Naive B cell (primary cell): Measurements from ENCODE around the gene C1orf174. TPM values are rescaled to one million over a fixed set of nuclear protein-coding genes. Genes with fewer than 3 reads are reported as not detected.

Experiments
- ATAC-seq, 2 donors: fragments of 150-1000 bp; cut with Tn5 transposase; 2 replicates each; pipeline ENCODE4 v1.10.0; 2021; ENCODE audit warnings: low read depth in 2 of 2, mild to moderate bottlenecking in 2 of 2, moderate library complexity in 2 of 2
- DNase-seq: peaks from one replicate; pipeline ENCODE4 v3.0.0; 2022
- H3K27ac Mint-ChIP-seq, 6 donors: one replicate each; pipeline ENCODE4 v1.8.0; 2020 to 2022; ENCODE audit warnings: mild to moderate bottlenecking in 6 of 6, mixed read lengths in 6 of 6, moderate library complexity in 5 of 6, inconsistent platforms in 2 of 6
- H3K27me3 Mint-ChIP-seq, 3 donors: one replicate each; pipeline ENCODE4 v1.8.0; 2021 to 2022; ENCODE audit warnings: mixed read lengths in 3 of 3, mild to moderate bottlenecking in 1 of 3
- H3K36me3 Mint-ChIP-seq, 2 donors: one replicate each; pipeline ENCODE4 v1.8.0; 2020 to 2022; ENCODE audit warnings: mixed read lengths in 2 of 2, inconsistent platforms in 1 of 2, mild to moderate bottlenecking in 1 of 2
- H3K4me1 Mint-ChIP-seq, 3 donors: one replicate each; pipeline ENCODE4 v1.8.0; 2020 to 2022; ENCODE audit warnings: mixed read lengths in 3 of 3, inconsistent platforms in 1 of 3, mild to moderate bottlenecking in 1 of 3, moderate library complexity in 1 of 3
- H3K4me3 Mint-ChIP-seq, 8 donors: one replicate each; pipeline ENCODE4 v1.8.0; 2020 to 2022; ENCODE audit warnings: mild to moderate bottlenecking in 8 of 8, mixed read lengths in 8 of 8, moderate library complexity in 8 of 8, inconsistent platforms in 2 of 8
- H3K9me3 Mint-ChIP-seq, 7 donors: one replicate each; pipeline ENCODE4 v1.8.0; 2020 to 2022; ENCODE audit warnings: mixed read lengths in 7 of 7, mild to moderate bottlenecking in 5 of 7, inconsistent platforms in 2 of 7, moderate library complexity in 1 of 7
- polyA plus RNA-seq, 6 donors: library from polyadenylated mRNA; unstranded; fragments of 300-500 nt; fragmentation: Illumina TruSeq; gene quantifications; one replicate each; pipeline ENCODE4 v1.2.3, GENCODE V29; 2021; ENCODE audit warnings: low read depth in 6 of 6

C1orf174 gene
- polyA plus RNA-seq, 6 donors from 2014 or later: 13.6 to 27.9 (median 21.9) TPM

GRCh38 chr1:3893190-3893589 lies 6.9 kb downstream of the C1orf174 start:
- no peaks in the 10 kb centered on the region for H3K27me3 Mint-ChIP-seq

GRCh38 chr1:3892748-3893147 lies 7.3 kb downstream of the C1orf174 start:
- DNase-seq: no peak
- no peaks in the 10 kb centered on the region for H3K27me3 Mint-ChIP-seq
- peaks cover 8 to 17% of the 10 kb centered on the region in 2 donors for H3K36me3 Mint-ChIP-seq
- H3K4me1 Mint-ChIP-seq: peaks cover 17 to 35% (median 31%) of the 10 kb centered on the region in 3 donors
- ATAC-seq: peak; percentile 30 to 47
- peak overlapping the region; percentile 47 to 80 (median 70) for H3K27ac Mint-ChIP-seq
- H3K9me3 Mint-ChIP-seq: peaks cover 3 to 9% (median 7%) of the 10 kb centered on the region in 7 donors
- peak overlapping the region in 4 of 8 donors; percentile 24 to 46 (median 42) for H3K4me3 Mint-ChIP-seq

More at GRCh38 chr1:3893190-3893589, 6.9 kb downstream of the C1orf174 start:
- DNase-seq (no peak), ATAC-seq (peak; percentile 58 to 59)
- H3K36me3 Mint-ChIP-seq: peaks cover 8 to 17% of the 10 kb centered on the region in 2 donors
- peaks cover 3 to 13% (median 11%) of the 10 kb centered on the region in 7 donors for H3K9me3 Mint-ChIP-seq
- H3K4me3 Mint-ChIP-seq: peak overlapping the region in 3 of 8 donors; percentile 24 to 46 (median 40)
- peak overlapping the region in 3 of 6 donors; percentile 50 to 70 (median 70) for H3K27ac Mint-ChIP-seq
- peaks cover 17 to 39% (median 31%) of the 10 kb centered on the region in 3 donors for H3K4me1 Mint-ChIP-seq

- H3K9me3 Mint-ChIP-seq: no peaks in the 10 kb centered on the region
- H3K36me3 Mint-ChIP-seq: peaks cover 4 to 9% of the 10 kb centered on the region in 2 donors
- H3K27me3 Mint-ChIP-seq: no peaks in the 10 kb centered on the region
- peaks cover 12 to 27% (median 22%) of the 10 kb centered on the region in 3 donors for H3K4me1 Mint-ChIP-seq
- DNase-seq (no peak), ATAC-seq (no peak)
- no peak overlapping the region for H3K4me3 Mint-ChIP-seq
- H3K27ac Mint-ChIP-seq: peak overlapping the region in 1 of 6 donors; percentile 19
Measured at GRCh38 chr1:3891329-3891865, 8.7 kb downstream of the C1orf174 start.

GRCh38 chr1:3890389-3891328 lies 9.4 kb downstream of the C1orf174 start:
- Mint-ChIP-seq H3K9me3 (no peaks in the 10 kb centered on the region), H3K27ac (peak overlapping the region in 2 of 6 donors; percentile 35 to 65), H3K36me3 (peaks cover 6 to 8% of the 10 kb centered on the region in 2 donors), H3K27me3 (no peaks in the 10 kb centered on the region), H3K4me1 (peaks cover 9 to 22% (median 15%) of the 10 kb centered on the region in 3 donors), H3K4me3 (no peak overlapping the region)
- ATAC-seq (peak; percentile 16 to 32), DNase-seq (no peak)

- ATAC-seq (no peak), DNase-seq (no peak)
- peaks cover 7 to 12% of the 10 kb centered on the region in 2 donors for H3K36me3 Mint-ChIP-seq
- no peaks in the 10 kb centered on the region for H3K9me3 Mint-ChIP-seq
- H3K27me3 Mint-ChIP-seq: no peaks in the 10 kb centered on the region
- peaks cover 9 to 20% (median 13%) of the 10 kb centered on the region in 3 donors for H3K4me1 Mint-ChIP-seq
- H3K4me3 Mint-ChIP-seq: no peak overlapping the region
- H3K27ac Mint-ChIP-seq: peak overlapping the region in 2 of 6 donors; percentile 16 to 65
Measured at GRCh38 chr1:3889936-3890335, 10.1 kb downstream of the C1orf174 start.

- no peak overlapping the region for H3K4me3 Mint-ChIP-seq
- H3K4me1 Mint-ChIP-seq: peaks cover 8 to 15% (median 8%) of the 10 kb centered on the region in 3 donors
- no peaks in the 10 kb centered on the region for H3K9me3 Mint-ChIP-seq
- no peaks in the 10 kb centered on the region for H3K27me3 Mint-ChIP-seq
- peaks cover 15 to 18% of the 10 kb centered on the region in 2 donors for H3K36me3 Mint-ChIP-seq
- DNase-seq (no peak), ATAC-seq (no peak)
- H3K27ac Mint-ChIP-seq: no peak overlapping the region
Measured at GRCh38 chr1:3888301-3888700, 11.8 kb downstream of the C1orf174 start.

- no peaks in the 10 kb centered on the region for H3K9me3 Mint-ChIP-seq
- H3K27ac Mint-ChIP-seq: peak overlapping the region in 1 of 6 donors; percentile 47
- peaks cover 15 to 20% of the 10 kb centered on the region in 2 donors for H3K36me3 Mint-ChIP-seq
- DNase-seq: no peak
- H3K27me3 Mint-ChIP-seq: no peaks in the 10 kb centered on the region
- H3K4me1 Mint-ChIP-seq: peaks cover 0 to 6% (median 0%) of the 10 kb centered on the region in 3 donors
- no peak for ATAC-seq
- no peak overlapping the region for H3K4me3 Mint-ChIP-seq
Measured at GRCh38 chr1:3886691-3887090, 13.4 kb downstream of the C1orf174 start.

GRCh38 chr1:3886106-3886670 lies 13.9 kb downstream of the C1orf174 start:
- Mint-ChIP-seq H3K4me1 (peaks cover 0 to 6% (median 0%) of the 10 kb centered on the region in 3 donors), H3K27me3 (no peaks in the 10 kb centered on the region), H3K27ac (peak overlapping the region in 1 of 6 donors; percentile 39), H3K4me3 (no peak overlapping the region), H3K9me3 (no peaks in the 10 kb centered on the region), H3K36me3 (peaks cover 15 to 20% of the 10 kb centered on the region in 2 donors)
- no peak for ATAC-seq
- no peak for DNase-seq

- H3K27ac Mint-ChIP-seq: no peak overlapping the region
- DNase-seq: no peak
- no peak for ATAC-seq
- H3K9me3 Mint-ChIP-seq: no peaks in the 10 kb centered on the region
- H3K36me3 Mint-ChIP-seq: peaks cover 15 to 20% of the 10 kb centered on the region in 2 donors
- H3K4me1 Mint-ChIP-seq: peaks cover 0 to 5% (median 0%) of the 10 kb centered on the region in 3 donors
- H3K4me3 Mint-ChIP-seq: no peak overlapping the region
- no peaks in the 10 kb centered on the region for H3K27me3 Mint-ChIP-seq
Measured at GRCh38 chr1:3885611-3886010, 14.5 kb downstream of the C1orf174 start.

- DNase-seq (no peak), ATAC-seq (no peak)
- Mint-ChIP-seq H3K36me3 (peaks cover 15 to 19% of the 10 kb centered on the region in 2 donors), H3K4me3 (no peak overlapping the region), H3K9me3 (no peaks in the 10 kb centered on the region), H3K4me1 (peaks cover 0 to 1% (median 0%) of the 10 kb centered on the region in 3 donors), H3K27me3 (no peaks in the 10 kb centered on the region), H3K27ac (no peak overlapping the region)
Measured at GRCh38 chr1:3884966-3885365, 15.1 kb downstream of the C1orf174 start.

- DNase-seq: no peak
- no peaks in the 10 kb centered on the region for H3K4me1 Mint-ChIP-seq
- peak overlapping the region in 1 of 6 donors; percentile 75 for H3K27ac Mint-ChIP-seq
- H3K4me3 Mint-ChIP-seq: no peak overlapping the region
- no peaks in the 10 kb centered on the region for H3K27me3 Mint-ChIP-seq
- no peak for ATAC-seq
- peaks cover 30% of the 10 kb centered on the region in 2 donors for H3K36me3 Mint-ChIP-seq
- peaks cover 3 to 4% (median 4%) of the 10 kb centered on the region in 7 donors for H3K9me3 Mint-ChIP-seq
Measured at GRCh38 chr1:3883194-3883925, 16.7 kb downstream of the C1orf174 start.

GRCh38 chr1:3881193-3881480 lies 18.9 kb downstream of the C1orf174 start:
- Mint-ChIP-seq H3K4me3 (no peak overlapping the region), H3K36me3 (peaks cover 31 to 32% of the 10 kb centered on the region in 2 donors), H3K9me3 (peaks cover 3 to 4% (median 4%) of the 10 kb centered on the region in 7 donors), H3K27ac (peak overlapping the region in 3 of 6 donors; percentile 47 to 76 (median 54)), H3K4me1 (no peaks in the 10 kb centered on the region), H3K27me3 (no peaks in the 10 kb centered on the region)
- ATAC-seq: no peak
- no peak for DNase-seq
